NCI-H2196 treated with DMSO at 0.1 percent for 48 hours (cell line): ENCODE data around the gene AFF3.
"Not testable (repeated sequence)": the region's sequence is repeated elsewhere in the genome, so short reads cannot be mapped to it uniquely, and the experiment has no call there.

Experiments
- DNase-seq: peaks from one replicate; lab custom pipeline; 2025; ENCODE audit not compliant: unreplicated experiment; lab: John Stamatoyannopoulos, UW

AFF3 gene

DNA sequence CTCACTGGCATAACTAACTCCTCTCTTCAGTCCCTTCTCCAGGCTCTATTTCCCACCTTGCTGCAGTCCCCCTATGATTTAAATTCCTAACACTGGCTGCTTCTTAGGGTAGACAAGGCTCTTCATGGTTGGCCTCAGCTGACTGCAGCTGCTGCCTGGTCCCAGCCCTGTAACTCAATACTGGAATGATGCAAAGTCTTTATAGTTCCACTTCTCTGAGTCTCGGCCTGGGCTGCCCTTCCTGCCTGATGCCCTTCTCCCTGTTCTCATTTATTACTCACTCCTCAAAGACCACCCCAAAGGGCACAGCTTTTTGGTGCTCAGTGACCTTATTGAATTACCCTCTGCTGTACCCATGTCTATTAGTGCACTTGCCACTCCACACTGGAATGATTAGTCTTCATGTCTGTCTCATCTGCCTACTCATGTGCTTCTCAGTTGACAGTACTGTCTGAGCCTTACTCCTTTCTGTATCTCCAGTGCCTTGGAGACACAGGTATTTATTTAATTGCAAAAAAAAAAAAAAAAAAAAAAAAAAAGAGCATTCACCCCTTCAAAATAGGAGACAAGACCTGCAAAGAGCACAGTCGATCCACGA lies 453.1 kb downstream of the AFF3 start:
- DNase-seq = no peak

- no peak for DNase-seq
Measured at GRCh38 chr2:99688699-99689098, 453.7 kb downstream of the AFF3 start.

DNA sequence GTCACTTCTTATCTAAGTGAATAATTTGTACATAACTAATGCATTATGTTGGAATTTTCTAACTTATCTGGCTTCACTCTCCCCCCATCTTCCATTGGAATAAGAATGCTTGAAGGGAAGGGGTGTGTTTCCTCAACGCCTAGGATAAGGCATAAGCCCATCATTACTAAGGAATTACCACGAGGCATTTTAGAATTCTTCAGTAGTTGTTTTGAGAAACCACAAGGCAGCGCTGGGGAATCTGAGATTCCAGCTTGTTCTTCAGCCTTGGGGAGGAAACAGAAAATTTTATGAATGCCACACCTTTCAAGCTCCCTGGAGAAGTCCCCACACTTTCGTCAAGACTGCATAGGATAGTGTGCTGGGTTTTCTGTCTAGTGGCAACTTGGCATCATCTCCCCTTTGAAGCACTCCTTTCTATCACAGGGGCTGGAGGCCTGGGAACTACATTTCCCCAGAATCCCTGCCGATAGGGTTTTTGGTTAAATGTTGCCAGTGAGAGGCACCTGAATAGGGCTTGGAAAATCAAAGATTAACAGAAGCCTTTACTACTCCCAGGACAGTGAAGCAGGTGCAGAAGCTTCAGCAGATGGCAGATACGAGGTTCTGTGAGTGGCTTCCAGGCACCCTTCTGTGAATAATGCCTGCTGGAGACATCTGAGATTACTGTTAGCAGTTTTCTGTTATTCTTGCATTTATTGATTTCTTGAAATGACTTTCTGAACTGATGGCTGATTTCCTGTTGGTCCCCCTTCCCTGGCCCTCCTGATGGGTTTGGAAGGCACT lies 459.9 kb downstream of the AFF3 start:
- no peak for DNase-seq

DNA sequence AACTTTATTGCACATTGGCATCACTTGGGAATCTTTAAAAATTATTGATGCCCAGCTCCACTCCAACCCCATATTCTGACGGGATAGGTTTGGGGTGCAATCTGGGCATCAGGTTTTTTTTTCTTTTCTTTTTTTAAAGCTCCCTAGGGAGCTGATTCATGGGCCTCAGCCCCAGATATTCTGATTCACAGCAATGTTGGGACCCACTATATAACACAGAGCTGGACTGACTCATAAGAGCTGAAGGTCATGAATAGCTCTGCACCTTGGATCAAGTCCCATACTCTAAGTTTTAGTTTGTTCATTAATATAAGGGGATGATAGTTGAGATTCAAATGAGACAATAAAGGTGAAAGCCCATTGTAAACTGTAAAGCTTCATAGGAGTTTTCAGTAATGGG lies 461.4 kb downstream of the AFF3 start:
- no peak for DNase-seq

DNA sequence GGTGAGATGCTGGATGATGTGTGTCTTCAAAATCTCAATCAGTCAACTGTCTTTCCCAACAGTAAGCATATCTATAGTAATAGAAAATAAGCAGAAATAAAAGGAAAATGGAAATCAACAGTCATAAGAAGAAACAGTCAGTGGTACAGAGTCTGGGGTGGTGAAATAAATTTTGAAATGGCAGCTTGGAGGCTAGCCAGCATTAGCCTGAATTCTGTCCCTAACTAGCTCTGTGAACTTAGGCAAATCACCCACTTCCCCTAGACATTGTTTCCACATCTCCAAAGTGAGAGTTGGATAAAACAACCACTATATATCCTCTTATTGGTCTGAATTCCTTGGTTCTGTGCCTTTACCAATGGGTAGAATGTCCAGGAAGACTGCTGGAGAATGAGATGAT lies 462.9 kb downstream of the AFF3 start:
- DNase-seq = no peak

DNA sequence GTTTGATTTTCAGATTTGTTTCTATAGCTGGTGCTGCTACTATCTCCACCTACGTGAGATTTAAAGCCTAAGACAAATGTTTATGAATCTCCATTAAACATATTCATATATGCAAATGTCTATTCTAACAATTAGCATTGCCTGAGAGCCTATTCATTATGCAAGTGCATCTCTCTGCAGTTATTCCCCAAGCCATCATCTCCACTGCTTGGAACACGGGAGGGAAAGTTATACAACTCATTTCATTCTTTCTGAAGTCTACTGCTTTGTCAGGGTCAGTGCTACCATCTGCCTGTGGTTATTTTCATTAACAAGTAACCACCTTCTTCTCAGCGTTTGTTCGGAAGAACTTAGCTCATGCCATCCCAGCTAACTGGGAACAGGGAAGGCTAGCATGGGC lies 463.8 kb downstream of the AFF3 start:
- no peak for DNase-seq

DNA sequence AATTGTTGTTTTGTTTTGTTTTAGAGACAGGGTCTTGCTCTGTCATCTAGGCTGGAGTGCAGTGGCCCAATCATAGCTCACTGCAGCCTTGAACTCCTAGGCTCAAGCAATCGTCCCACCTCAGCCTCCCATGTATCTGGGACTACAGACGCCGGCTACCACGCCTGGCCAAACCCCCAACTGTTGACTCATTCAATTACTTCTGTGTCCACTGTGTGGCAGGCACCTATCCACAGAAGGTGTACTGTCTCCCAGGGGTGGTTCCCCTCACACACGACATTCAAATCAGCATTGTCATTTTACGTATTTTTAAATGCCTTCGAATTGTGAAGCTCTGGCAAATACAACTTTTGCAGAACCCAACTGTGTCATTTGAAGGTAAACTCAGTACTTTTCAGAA lies 464.6 kb downstream of the AFF3 start:
- DNase-seq = no peak

DNA sequence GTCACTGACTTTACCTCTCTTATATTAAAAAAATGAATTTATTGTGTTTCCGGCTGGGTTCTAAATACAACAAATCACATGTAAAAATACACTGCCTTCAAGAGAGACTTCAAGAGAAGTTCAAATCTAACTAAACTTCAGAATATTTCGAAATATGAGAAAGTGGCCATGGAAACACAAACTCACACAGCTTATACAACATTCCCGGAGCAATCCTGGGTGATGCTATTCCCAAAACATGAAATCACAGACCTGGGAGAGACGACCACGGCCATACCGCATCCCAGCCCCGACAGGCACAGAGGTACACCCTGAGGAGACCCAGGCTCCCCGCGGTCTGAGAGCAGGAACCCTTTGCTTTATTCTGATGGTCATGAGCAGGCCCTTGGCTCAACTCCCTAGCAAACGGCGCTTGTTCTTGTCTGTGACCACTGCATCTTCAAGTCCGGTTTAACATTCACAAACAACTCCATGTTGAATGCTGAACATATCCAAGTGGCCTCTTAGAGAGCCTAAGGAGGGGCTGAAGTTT lies 467.2 kb downstream of the AFF3 start:
- DNase-seq = no peak

- no peak for DNase-seq
Measured at GRCh38 chr2:99674090-99674489, 468.3 kb downstream of the AFF3 start.

DNA sequence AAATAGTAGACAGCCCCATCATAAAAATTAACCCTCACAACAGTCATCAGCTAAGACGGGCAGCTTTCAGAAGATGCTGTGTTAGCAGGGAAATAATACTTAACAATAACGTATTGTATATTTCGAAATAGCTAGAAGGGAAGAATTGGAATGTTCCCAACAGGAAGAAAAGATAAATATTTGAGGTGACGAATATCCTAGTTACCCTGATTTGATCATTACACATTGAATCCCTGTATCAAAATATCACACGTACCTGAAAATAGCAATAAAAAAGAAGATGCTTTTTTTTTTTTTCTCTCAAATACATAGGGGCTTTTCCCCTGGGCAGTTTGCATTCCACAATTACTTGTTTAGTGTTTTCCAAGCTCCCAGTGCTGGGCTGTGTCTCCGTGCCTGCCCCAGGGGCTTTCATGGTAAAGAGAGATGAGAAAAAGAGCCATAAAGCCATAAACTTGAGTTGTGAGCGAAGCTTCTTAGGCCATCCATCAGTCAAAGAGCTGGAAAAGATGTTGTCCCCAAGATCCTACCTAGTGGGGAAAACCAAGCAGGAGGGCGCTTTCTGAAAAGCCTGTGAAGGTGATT lies 469.5 kb downstream of the AFF3 start:
- DNase-seq = no peak

DNA sequence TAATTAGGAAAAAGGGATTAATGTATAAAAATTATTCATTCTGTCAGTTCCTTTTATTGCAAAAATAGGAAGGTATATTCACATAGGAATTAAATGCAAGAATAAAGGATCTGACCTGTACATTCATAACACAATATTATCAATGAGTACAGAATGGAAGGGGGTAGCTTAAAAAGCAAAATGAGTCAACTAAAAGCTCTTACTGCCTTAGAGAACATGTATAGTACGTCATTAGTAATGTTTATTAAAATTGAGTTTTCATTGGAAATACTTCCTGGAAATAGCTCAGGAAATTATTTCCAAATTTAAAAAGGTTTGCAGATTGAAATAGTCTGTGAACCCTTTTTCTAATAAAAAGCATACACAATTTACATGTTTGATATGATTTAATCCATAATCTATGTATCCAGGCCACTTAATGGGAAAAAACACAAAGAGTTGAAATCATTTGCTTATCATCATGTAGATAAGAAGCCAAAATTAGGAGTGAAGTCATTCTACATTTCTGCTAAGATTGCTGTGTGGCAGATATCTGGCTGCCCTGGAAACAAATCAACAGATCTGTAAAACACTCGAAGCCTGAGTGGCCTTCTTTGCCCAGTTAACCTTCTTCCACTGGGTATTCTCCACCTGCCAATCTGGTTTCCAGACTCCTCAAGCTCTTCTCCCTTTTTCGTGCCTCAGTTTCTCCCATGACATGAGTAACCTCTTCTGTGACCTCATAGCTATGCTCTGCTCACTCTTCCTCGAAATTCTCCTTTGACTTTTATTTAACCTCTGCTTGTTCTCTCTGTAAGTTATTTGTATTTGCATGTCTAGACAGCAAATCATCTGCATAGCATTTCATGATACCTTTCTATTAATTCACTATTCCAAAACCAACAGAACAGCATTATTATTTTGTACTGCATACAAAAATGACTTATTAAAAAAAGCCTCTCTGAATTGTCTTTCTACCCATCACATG lies 471.3 kb downstream of the AFF3 start:
- DNase-seq = no peak

DNA sequence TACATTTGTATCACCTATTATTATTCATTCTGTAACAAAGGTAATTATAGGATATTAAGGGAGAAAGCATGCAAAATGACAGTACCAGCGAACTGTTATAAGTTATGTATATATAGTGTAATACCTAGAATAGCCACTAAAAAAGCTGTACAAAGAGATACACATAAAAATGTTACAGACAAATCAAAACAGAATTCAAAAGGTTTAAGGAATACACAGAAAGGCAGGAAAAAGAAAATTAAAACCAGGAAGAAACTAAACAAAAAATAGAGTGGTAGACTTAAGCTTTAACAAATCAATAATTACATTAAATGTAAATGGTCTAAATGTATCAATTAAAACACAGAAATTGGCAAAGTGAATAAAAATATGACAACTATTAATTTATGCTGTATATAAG lies 476.1 kb downstream of the AFF3 start:
- no peak for DNase-seq

GRCh38 chr2:99663641-99664040 lies 478.7 kb downstream of the AFF3 start:
- DNase-seq = no peak

GRCh38 chr2:99662761-99663341 lies 479.5 kb downstream of the AFF3 start:
- DNase-seq = no peak

DNA sequence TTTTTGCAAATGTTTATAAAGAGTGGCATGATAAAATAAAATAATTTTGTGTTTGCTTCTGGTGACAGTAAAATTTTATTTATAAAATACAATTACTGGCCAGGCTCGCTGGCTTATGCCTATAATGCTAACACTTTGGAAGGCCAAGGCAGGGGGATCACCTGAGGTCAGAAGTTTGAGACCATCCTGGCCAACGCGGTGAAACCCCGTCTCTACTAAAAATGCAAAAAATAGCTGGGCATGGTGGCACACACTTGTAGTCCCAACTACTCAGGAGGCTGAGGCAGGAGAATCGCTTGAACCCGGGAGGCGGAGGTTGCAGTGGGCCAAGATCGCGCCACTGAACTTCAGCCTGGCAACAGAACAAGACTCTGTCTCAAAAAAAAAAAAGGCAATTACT lies 480.6 kb downstream of the AFF3 start:
- DNase-seq = not testable (repeated sequence)

- no peak for DNase-seq
Measured at GRCh38 chr2:99660616-99661406, 481.6 kb downstream of the AFF3 start.

GRCh38 chr2:99659874-99660273 lies 482.5 kb downstream of the AFF3 start:
- no peak for DNase-seq

GRCh38 chr2:99657691-99658258 lies 484.6 kb downstream of the AFF3 start:
- DNase-seq = no peak

- DNase-seq = no peak
Measured at GRCh38 chr2:99656994-99657393, 485.4 kb downstream of the AFF3 start.

- no peak for DNase-seq
Measured at GRCh38 chr2:99653433-99653832, 489.0 kb downstream of the AFF3 start.
